ENCODE data around the gene ZNF93. TPM values are rescaled to one million over a fixed set of nuclear protein-coding genes. Genes with fewer than 3 reads are reported as not detected.

ZNF93 gene
- total and polyA plus RNA-seq, 2 of the 8 experiments (the other 6 are each of a cell fraction or from before 2014, with no cell fraction given), result 40.8 to 61.8 TPM

GRCh38 chr19:19865750-19866610 is 34.8 kb upstream of the ZNF93 start, which contains the start of gene ZNF253 (continued):
- TF ChIP-seq SIX5 (IDR thresholded peaks at IDR 0.05; ENCODE audit: low read depth, low read length), result no peak
- TF ChIP-seq EGR1 (IDR thresholded peaks at IDR 0.05; ENCODE audit: borderline replicate concordance, low read depth, low read length), result 0 out of 2 replicates have a peak, but pooled peaks have one; percentile 13
- TF ChIP-seq SAP30 (IDR thresholded peaks at IDR 0.05; ENCODE audit: insufficient read depth, insufficient replicate concordance, low read length), result no peak
- TF ChIP-seq CHD1 (IDR thresholded peaks at IDR 0.05; ENCODE audit: low read depth, low read length), result peak; percentile 29; the same call in 1 of the 2 replicates
- TF ChIP-seq JUND (IDR thresholded peaks at IDR 0.05; ENCODE audit: low read length), result no peak
- no peak for TF ChIP-seq NANOG (IDR thresholded peaks at IDR 0.05; ENCODE audit: insufficient read depth, low read depth, low read length, poor library complexity, severe bottlenecking)

Measured in H1 (cell line).